HEK293 (cell line): ENCODE data around the gene AADACL3.

Experiments used
- CTCF ChIA-PET: fragments of 350-600 bp; formaldehyde crosslinking; extraction: SDS; loops from one replicate; lab custom pipeline; 2021; ENCODE audit warnings: antibody characterized with exemption; lab: Yijun Ruan, JAX
- POLR2A ChIA-PET: fragments of 300-600 bp; formaldehyde crosslinking; extraction: SDS; loops from one replicate; lab custom pipeline; 2020; ENCODE audit warnings: antibody characterized with exemption, inconsistent platforms; lab: Yijun Ruan, JAX
- H3K27ac ChIP-seq: fragments of 200-500 bp; sonication (Bioruptor generic); 2 replicates; pipeline ENCODE4 v1.5.1; 2014; ENCODE audit warnings: low read depth, low read length, control low read depth, inconsistent platforms; ENCODE audit errors: extremely low read depth
- H3K36me3 ChIP-seq, 2 experiments: fragments of 200-500 bp in 1 of 2; sonication (Bioruptor generic) in 1 of 2; 1 replicate in 1 of 2; 2 replicates in 1 of 2; pipeline ENCODE4 v1.5.1; 2014 to 2017; ENCODE audit warnings: inconsistent platforms in 2 of 2, low read length in 2 of 2; ENCODE audit not compliant: control insufficient read depth in 2 of 2, insufficient read depth in 1 of 2
- H3K4me1 ChIP-seq: fragments of 200-500 bp; sonication (Bioruptor generic); 2 replicates; pipeline ENCODE4 v1.5.1; 2014; ENCODE audit warnings: mild to moderate bottlenecking, low read length, inconsistent platforms; ENCODE audit not compliant: control insufficient read depth, insufficient read depth
- H3K4me3 ChIP-seq: 2 replicates; pipeline ENCODE4 v1.5.1; 2011; ENCODE audit warnings: low read depth, mild to moderate bottlenecking, control low read depth, low read length, moderate library complexity
- H3K9me3 ChIP-seq: fragments of 200-500 bp; sonication (Bioruptor generic); 2 replicates; pipeline ENCODE4 v1.5.1; 2014; ENCODE audit warnings: low read depth, low read length, inconsistent platforms; ENCODE audit not compliant: control insufficient read depth, insufficient read depth
- BCL6B ChIP-seq: fragments of 450-650 bp; formaldehyde crosslinking; IDR thresholded peaks from 2 replicates; pipeline ENCODE4 v1.5.1; 2017; ENCODE audit warnings: missing biosample characterization, missing genetic modification characterization
- GFI1B ChIP-seq: fragments of 450-650 bp; formaldehyde crosslinking; IDR thresholded peaks from 2 replicates; pipeline ENCODE4 v1.5.1; 2016; ENCODE audit warnings: missing biosample characterization, missing genetic modification characterization
- GLIS1 ChIP-seq: fragments of 450-650 bp; formaldehyde crosslinking; IDR thresholded peaks from 2 replicates; pipeline ENCODE4 v1.5.1; 2016; ENCODE audit warnings: missing biosample characterization, missing genetic modification characterization
- KLF8 ChIP-seq: fragments of 450-650 bp; formaldehyde crosslinking; IDR thresholded peaks from 2 replicates; pipeline ENCODE4 v1.5.1; 2016; ENCODE audit warnings: missing biosample characterization, missing genetic modification characterization
- PRDM1 ChIP-seq: fragments of 450-650 bp; formaldehyde crosslinking; IDR thresholded peaks from 2 replicates; pipeline ENCODE4; 2016; ENCODE audit warnings: missing biosample characterization, missing genetic modification characterization
- TCF7L2 ChIP-seq: IDR thresholded peaks from 2 replicates; pipeline ENCODE4 v1.6.1; 2011; ENCODE audit warnings: low read depth, mild to moderate bottlenecking, inconsistent platforms, low read length, moderate library complexity, borderline replicate concordance
- TSHZ1 ChIP-seq: fragments of 450-650 bp; formaldehyde crosslinking; IDR thresholded peaks from 2 replicates; pipeline ENCODE4 v1.5.1; 2016; ENCODE audit warnings: missing biosample characterization, missing genetic modification characterization, borderline replicate concordance
- ZNF121 ChIP-seq: fragments of 450-650 bp; formaldehyde crosslinking; IDR thresholded peaks from 2 replicates; pipeline ENCODE4 v1.5.1; 2016; ENCODE audit warnings: missing biosample characterization, missing genetic modification characterization
- ZNF174 ChIP-seq: fragments of 450-650 bp; formaldehyde crosslinking; IDR thresholded peaks from 2 replicates; pipeline ENCODE4 v1.5.0; 2017; ENCODE audit warnings: missing biosample characterization, mild to moderate bottlenecking, missing genetic modification characterization
- ZNF202 ChIP-seq: fragments of 450-650 bp; formaldehyde crosslinking; IDR thresholded peaks from 2 replicates; pipeline ENCODE4 v1.5.1; 2016; ENCODE audit warnings: missing biosample characterization, missing genetic modification characterization, borderline replicate concordance
- ZNF24 ChIP-seq: fragments of 450-650 bp; formaldehyde crosslinking; IDR thresholded peaks from 2 replicates; pipeline ENCODE4 v1.5.1; 2016; ENCODE audit warnings: missing biosample characterization, missing genetic modification characterization
- ZNF266 ChIP-seq: fragments of 450-650 bp; formaldehyde crosslinking; IDR thresholded peaks from 2 replicates; pipeline ENCODE4 v1.5.1; 2016; ENCODE audit warnings: missing biosample characterization, missing genetic modification characterization, low read depth
- ZNF362 ChIP-seq: fragments of 450-650 bp; formaldehyde crosslinking; IDR thresholded peaks from 2 replicates; pipeline ENCODE4 v1.5.1; 2016; ENCODE audit warnings: missing biosample characterization, missing genetic modification characterization
- ZNF391 ChIP-seq: fragments of 450-650 bp; formaldehyde crosslinking; IDR thresholded peaks from 2 replicates; pipeline ENCODE4 v1.5.1; 2016; ENCODE audit warnings: low read depth, missing biosample characterization, missing genetic modification characterization, borderline replicate concordance
- ZNF394 ChIP-seq: fragments of 450-650 bp; formaldehyde crosslinking; IDR thresholded peaks from 2 replicates; pipeline ENCODE4 v1.5.1; 2016; ENCODE audit warnings: missing biosample characterization, missing genetic modification characterization, mild to moderate bottlenecking, moderate library complexity, borderline replicate concordance
- ZNF423 ChIP-seq: fragments of 450-650 bp; formaldehyde crosslinking; IDR thresholded peaks from 2 replicates; pipeline ENCODE4 v1.5.1; 2016; ENCODE audit warnings: missing biosample characterization, missing genetic modification characterization
- ZNF571 ChIP-seq: fragments of 450-650 bp; formaldehyde crosslinking; IDR thresholded peaks from 2 replicates; pipeline ENCODE4 v1.5.0; 2017; ENCODE audit warnings: missing biosample characterization, missing genetic modification characterization
- ZNF585B ChIP-seq: fragments of 450-650 bp; formaldehyde crosslinking; IDR thresholded peaks from 2 replicates; pipeline ENCODE4 v1.5.1; 2016; ENCODE audit warnings: missing biosample characterization, missing genetic modification characterization
- ZNF600 ChIP-seq: fragments of 450-650 bp; formaldehyde crosslinking; IDR thresholded peaks from 2 replicates; pipeline ENCODE4 v1.5.1; 2016; ENCODE audit warnings: missing biosample characterization, missing genetic modification characterization
- ZNF654 ChIP-seq: fragments of 450-650 bp; formaldehyde crosslinking; IDR thresholded peaks from 2 replicates; pipeline ENCODE4 v1.5.1; 2016; ENCODE audit warnings: low read depth, missing biosample characterization, missing genetic modification characterization
- ZNF664 ChIP-seq: fragments of 450-650 bp; formaldehyde crosslinking; IDR thresholded peaks from 2 replicates; pipeline ENCODE4 v1.5.1; 2016; ENCODE audit warnings: missing biosample characterization, missing genetic modification characterization
- ZNF670 ChIP-seq: fragments of 450-650 bp; formaldehyde crosslinking; IDR thresholded peaks from 2 replicates; pipeline ENCODE4 v1.5.1; 2016; ENCODE audit warnings: missing biosample characterization, missing genetic modification characterization, low read depth
- ZNF701 ChIP-seq: fragments of 450-650 bp; formaldehyde crosslinking; IDR thresholded peaks from 2 replicates; pipeline ENCODE4 v1.5.1; 2016; ENCODE audit warnings: missing biosample characterization, missing genetic modification characterization
- ZNF707 ChIP-seq: fragments of 450-650 bp; formaldehyde crosslinking; IDR thresholded peaks from 2 replicates; pipeline ENCODE4 v1.5.1; 2016; ENCODE audit warnings: missing biosample characterization, missing genetic modification characterization
- ZNF747 ChIP-seq: fragments of 450-650 bp; formaldehyde crosslinking; IDR thresholded peaks from 2 replicates; pipeline ENCODE4 v1.5.1; 2016; ENCODE audit warnings: missing biosample characterization, missing genetic modification characterization
- ZSCAN5A ChIP-seq: fragments of 450-650 bp; formaldehyde crosslinking; IDR thresholded peaks from 2 replicates; pipeline ENCODE4 v1.5.1; 2016; ENCODE audit warnings: missing biosample characterization, missing genetic modification characterization

The AADACL3 gene

GRCh38 chr1:12770620-12771019, 54.7 kb downstream of the AADACL3 start:
- H3K4me1 ChIP-seq: no peaks in the 10 kb centered on the region
- no peaks in the 10 kb centered on the region for H3K9me3 ChIP-seq
- no peak overlapping the region for H3K4me3 ChIP-seq
- no peak overlapping the region for H3K27ac ChIP-seq
- no peaks in the 10 kb centered on the region for H3K36me3 ChIP-seq
- ChIA-PET POLR2A (no interaction called here), CTCF (no interaction called here)
- TF ChIP-seq ZNF362 (tag by site-specific recombination) (no peak), ZNF585B (no peak), ZNF174 (no peak), ZNF266 (tag by site-specific recombination) (no peak), ZNF391 (tag by site-specific recombination) (no peak), GFI1B (tag by site-specific recombination) (no peak), ZNF707 (tag by site-specific recombination) (no peak), ZNF654 (no peak), ZNF670 (tag by site-specific recombination) (no peak), PRDM1 (tag by site-specific recombination) (no peak), ZNF664 (tag by site-specific recombination) (no peak), ZSCAN5A (tag by site-specific recombination) (no peak), ZNF571 (tag by site-specific recombination) (no peak), ZNF600 (tag by site-specific recombination) (no peak), TSHZ1 (tag by site-specific recombination) (no peak), ZNF121 (no peak), ZNF701 (no peak)

GRCh38 chr1:12771186-12771585, 55.3 kb downstream of the AADACL3 start:
- H3K9me3 ChIP-seq: no peaks in the 10 kb centered on the region
- ChIA-PET CTCF (no interaction called here), POLR2A (no interaction called here)
- TF ChIP-seq BCL6B (no peak), ZNF585B (no peak), ZNF24 (tag by site-specific recombination) (no peak), ZNF394 (no peak), ZNF600 (tag by site-specific recombination) (no peak), ZNF202 (tag by site-specific recombination) (no peak), KLF8 (tag by site-specific recombination) (no peak), ZNF423 (tag by site-specific recombination) (no peak), GLIS1 (tag by site-specific recombination) (no peak), TCF7L2 (no peak), ZNF747 (tag by site-specific recombination) (no peak)
- H3K4me3 ChIP-seq: no peak overlapping the region
- H3K36me3 ChIP-seq: no peaks in the 10 kb centered on the region
- H3K4me1 ChIP-seq: no peaks in the 10 kb centered on the region
- no peak overlapping the region for H3K27ac ChIP-seq
